Measurements from ENCODE around the gene DIS3L2.
"Not testable (repeated sequence)": the region's sequence is repeated elsewhere in the genome, so short reads cannot be mapped to it uniquely, and the experiment has no call there.

The DIS3L2 gene

DNA sequence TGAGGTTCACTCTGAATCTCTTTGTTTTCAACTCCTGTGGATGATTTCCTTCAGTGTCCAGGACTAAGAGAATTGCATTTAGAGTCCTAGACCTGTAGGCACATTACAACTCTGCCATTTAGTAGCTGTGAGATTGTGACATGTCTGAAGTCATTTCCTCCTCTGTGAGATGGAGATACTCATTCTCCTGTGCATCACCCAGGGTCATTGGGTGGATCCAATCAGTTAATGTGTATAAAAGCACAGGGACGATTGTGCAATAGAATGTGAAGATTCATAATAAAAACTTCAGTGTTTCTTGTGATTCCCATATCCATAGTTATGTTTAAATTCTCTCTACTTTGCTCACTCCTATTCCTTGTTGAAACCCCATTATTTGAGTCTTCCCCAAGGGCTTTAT is 113.6 kb downstream of the DIS3L2 start:
- no peak for DNase-seq

GRCh38 chr2:232075859-232076258 is 114.3 kb downstream of the DIS3L2 start:
- no peak for DNase-seq

DNA sequence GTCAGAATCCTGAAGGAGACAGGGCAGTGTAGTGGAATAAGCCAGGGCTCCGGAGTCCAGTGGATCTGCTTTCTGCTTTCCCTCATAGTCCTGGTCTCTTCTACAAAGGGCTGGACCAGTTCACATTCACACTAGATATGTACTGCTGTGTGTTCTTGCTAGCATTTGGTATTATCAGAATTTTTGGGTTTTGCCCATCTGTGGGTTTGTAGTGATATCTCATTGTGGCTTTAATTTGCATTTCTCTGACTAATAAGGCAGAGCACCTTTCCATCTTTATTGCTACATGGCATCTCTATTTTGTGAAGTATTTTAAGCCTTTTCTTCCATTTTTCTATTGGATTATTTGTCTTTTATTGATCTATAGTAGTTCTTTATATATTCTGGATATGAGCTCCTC is 114.8 kb downstream of the DIS3L2 start:
- no peak for DNase-seq

- no peak for DNase-seq
Observed at GRCh38 chr2:232076736-232077135, 115.2 kb downstream of the DIS3L2 start.

DNA sequence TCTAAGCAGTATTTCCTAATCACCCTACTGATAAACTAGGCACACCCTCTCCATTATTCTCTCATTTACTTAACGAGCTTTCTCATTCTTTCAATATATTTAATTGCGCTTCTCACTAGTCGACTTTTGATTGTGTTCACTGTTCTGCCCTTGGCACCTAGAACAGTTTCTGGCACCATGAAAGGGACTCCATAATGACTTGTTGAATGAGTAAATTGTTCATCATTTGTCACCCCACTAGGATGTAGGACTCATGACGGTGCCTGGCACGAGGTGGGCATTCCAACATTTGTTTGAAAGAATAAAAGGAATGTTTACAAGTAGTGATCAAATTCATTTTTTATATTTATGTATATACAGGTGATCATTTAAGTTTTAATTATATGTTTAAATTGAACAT is 123.7 kb downstream of the DIS3L2 start:
- DNase-seq = no peak

DNA sequence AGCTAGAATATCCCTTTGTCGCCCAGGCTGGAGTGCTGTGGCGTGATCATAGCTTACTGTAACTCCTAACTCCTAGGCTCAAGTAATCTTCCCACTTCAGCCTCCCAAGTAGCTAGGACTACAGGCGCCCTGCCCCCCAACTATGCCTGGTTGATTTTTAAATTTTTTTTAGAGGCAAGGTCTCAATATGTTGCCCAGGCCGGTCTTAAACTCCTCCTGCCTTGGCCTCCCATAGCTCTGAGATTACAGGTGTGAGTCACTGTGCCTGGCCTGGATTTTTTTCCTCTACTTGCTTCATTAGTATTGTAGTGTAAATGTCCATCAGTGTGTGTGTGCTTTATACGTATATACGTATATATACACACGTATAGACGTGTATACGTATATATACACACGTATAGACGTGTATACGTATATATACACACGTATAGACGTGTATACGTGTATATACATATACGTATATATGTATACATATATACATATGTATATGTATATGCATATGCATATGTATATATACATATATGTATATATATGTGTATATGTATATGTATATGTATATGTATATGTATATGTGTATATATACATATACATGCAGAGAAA is 124.4 kb downstream of the DIS3L2 start:
- DNase-seq = no peak

GRCh38 chr2:232088771-232089170 is 127.3 kb downstream of the DIS3L2 start:
- no peak for DNase-seq

DNA sequence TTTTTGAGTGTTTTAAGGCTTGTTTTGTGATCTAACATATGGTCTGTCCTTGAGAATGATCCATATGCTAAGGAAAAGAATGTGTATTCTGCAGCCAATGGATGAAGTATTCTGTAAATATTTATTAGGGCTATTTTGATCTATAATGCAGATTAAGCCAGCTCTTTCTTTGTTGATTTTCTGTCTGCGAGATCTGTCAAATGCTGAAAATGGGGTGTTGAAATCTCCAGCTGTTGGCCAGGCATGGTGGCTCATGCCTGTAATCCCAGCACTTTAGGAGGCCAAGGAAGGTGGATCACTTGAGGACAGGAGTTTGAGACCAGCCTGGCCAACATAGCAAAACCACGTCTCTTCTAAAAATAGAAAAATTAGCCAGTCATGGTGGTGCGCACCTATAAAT is 132.7 kb downstream of the DIS3L2 start:
- DNase-seq = no peak

DNA sequence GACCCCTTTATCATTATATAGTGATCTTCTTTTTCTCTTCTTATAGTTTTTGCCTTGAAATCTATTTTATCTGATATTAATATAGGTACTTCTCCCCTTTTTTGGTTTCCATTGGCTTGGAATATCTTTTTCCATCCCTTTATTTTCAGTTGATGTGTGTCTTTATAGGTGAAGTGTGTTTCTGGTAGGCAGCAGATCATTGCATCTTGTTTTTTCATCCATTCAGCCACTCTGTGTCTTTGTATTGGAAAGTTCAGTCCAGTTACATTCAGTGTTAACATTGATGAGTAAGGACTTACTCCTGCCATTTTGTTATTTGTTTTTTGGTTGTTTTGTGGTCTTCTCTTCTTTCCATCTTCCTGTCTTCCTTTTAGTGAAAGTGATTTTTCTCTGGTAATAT is 133.4 kb downstream of the DIS3L2 start:
- DNase-seq = no peak

DNA sequence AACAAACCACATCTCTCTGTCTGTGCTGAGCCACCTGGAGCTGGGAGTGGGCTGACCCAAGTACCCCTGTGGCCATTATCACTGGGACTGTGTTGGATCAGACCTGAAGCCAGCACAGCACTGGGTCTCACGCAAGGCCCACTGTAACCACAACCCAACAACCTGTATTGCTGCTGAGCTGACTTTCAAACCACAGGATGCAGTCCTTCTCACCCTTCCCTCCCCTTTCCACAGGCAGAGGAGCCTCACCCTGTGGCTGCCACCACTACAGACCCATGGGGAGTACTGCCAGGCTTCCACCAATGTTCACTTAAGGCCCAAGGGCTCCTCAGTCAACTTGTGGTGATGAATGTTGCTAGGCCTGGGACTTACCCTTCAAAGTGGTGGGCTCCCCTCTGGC is 135.7 kb downstream of the DIS3L2 start:
- no peak for DNase-seq

- DNase-seq = no peak
Observed at GRCh38 chr2:232097758-232098157, 136.2 kb downstream of the DIS3L2 start.

DNA sequence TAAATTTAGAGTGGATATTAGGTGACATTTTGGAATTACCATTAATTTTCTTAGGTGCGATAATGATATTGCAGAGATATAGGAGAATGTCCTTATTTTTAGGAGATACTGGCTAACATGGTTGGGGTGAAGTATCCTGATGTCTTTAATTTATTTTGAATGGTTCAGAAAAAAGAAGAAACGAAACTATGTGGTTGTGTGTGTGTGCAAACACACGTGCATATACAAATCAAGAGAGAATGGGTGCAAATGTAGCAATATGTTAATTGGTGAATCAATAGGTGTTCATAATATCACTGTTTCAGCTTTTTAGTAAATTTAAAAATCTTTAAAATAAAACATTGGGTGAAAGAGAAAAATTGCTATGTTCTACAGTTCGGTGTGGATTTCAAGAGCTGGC is 140.9 kb downstream of the DIS3L2 start:
- DNase-seq = no peak

DNA sequence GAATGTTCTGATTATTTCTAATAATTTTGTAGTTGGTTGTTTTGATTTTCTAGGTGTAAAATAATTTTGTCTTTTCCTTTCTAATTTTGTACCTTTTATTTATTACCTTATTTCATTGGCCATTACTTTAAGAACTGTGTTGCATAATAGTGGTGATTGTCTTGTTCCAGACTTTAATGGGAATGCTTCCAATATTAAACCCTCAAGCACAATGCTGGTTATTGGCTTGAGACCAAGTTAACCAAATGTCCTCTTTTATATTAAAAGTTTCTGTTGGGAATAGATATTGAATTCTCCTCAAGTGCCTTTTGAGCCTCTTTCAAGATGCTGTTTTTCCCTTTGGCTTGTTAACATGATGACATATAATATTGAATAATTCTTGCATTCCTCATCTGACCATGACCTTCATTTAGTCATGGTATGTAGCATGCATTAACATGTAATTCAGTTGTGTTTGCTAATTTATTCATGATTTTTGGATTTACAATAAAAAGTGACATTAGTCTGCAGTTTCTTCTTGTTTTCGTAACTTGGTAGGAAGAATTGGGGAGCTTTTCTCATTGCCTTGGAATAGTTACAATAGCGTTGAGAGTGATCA is 141.7 kb downstream of the DIS3L2 start:
- no peak for DNase-seq

GRCh38 chr2:232104076-232104646 is 142.6 kb downstream of the DIS3L2 start:
- DNase-seq = no peak

DNA sequence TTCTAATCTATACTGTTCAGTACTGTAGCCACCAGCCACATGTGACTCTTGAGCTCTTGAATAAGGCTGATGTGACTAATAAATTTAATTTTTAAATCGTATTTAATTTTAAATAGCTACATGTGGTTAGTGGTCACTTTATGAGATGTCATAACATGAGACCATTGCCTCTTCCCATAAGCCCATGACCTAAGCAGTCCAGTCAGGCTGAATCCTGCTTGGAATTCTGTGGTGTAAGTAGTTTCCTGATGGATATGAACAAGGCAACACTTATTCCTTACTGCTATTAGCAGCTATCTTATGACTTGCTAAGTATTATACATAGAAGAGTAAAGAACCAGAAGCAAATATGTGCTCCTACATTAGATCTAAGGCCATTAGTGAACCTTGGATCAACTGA is 150.0 kb downstream of the DIS3L2 start:
- DNase-seq = no peak

GRCh38 chr2:232113821-232114220 is 152.3 kb downstream of the DIS3L2 start:
- DNase-seq = no peak

DNA sequence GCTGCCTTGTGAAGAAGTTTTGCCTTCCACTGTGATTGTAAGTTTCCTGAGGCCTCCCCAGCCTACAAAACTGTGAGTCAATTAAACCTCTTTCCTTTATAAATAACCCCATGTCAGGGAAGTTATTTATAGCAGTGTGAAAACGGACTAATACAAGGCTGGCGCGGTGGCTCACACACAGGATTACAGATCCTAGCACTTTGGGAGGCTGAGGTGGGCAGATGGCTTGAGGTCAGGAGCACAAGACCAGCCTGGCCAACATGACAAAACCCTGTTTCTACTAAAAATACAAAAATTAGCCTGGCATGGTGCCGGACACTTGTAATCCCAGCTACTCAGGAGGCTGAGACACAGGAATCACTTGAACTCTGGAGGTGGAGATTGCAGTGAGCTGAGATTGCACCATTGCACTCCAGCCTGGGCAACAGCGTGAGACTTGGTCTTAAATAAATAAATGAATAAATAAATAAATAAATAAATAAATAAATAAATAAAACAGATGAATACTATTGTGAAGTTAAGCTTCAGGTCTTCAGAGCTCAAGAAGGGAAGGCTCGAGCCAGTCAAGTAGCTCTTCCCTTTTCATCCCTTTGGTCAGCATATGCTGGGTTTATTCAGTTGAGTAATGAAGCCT is 154.3 kb downstream of the DIS3L2 start:
- not testable (repeated sequence) for DNase-seq

- DNase-seq = no peak
Observed at GRCh38 chr2:232116852-232117251, 155.3 kb downstream of the DIS3L2 start.

- DNase-seq = no peak
Observed at GRCh38 chr2:232117413-232117812, 155.9 kb downstream of the DIS3L2 start.

DNA sequence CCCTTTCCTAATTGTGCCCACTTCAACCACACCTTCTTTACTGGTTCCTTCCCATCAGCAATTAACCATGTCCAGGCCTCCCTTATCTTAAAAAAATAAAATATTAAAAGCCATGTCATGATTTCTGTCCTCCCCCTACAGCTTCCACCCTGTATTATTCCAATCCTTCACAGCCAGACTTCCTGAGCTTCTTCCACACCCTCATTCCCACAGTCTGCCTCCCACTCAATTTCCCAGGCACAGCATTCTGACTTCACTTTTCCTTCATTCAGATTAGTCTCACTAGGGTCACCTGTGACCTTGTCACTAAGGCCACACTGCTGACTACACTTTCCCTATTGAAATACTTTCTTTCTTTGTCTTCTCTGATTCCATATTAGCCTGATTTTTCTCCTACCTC is 159.4 kb downstream of the DIS3L2 start:
- no peak for DNase-seq

DNA sequence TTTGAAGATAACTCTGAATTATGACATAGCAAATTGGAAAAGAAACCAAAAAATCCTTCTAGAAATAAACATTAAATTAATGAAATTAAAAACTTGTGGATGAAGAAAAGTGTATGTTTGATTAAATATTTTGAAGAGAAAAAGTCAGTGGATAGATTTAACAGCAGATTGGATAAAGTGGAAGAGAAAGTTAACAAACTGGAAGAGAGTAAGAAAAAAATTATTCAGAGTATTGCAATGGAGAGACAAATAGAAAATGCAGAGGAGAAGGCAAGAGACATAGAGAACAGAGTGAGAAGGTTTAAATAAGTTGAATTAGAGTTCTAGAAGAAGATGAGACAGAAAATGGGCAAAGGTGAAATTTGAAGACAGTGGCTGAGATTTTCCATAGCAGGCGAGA is 162.8 kb downstream of the DIS3L2 start:
- no peak for DNase-seq

DNA sequence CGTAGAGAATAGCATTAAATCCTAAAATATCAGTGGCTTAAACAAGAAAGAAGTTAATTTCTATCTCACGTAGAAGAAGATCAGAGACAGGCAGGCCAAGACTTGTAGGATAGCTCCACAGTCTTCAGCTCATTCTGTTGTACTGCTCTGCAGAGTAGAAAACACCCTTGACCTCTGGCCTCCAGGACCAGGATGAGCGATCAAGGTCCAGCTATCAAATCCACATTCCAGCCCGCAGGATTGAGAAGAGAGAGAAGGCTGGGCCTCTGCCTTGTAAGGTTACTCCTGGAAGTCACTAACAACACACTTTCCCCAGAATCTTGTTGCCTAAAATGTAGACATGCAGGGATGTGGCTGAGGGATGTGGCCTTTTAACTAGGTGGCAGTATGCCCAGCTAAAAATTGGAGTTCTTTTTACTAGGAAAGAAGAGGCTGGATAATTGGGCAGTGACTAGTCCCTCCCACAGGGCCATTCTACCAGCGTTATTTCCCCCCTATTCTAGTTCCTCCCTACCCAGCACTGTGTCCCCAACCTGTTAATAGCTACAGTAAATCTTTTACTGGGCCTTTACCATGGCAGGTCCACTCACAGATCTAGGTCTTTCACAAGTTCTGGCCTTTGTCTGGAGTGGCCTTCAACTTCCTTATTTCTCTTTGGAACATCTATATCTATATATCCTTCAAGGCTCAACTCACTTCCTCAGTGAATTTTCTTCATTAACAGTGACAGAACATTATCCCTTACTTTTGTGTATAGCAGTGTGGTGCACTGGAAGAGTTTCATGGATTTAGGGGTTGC is 165.0 kb downstream of the DIS3L2 start:
- no peak for DNase-seq

GRCh38 chr2:232129483-232129882 is 168.0 kb downstream of the DIS3L2 start:
- no peak for DNase-seq

GRCh38 chr2:232132181-232132580 is 170.7 kb downstream of the DIS3L2 start:
- DNase-seq = no peak
